Measurements from ENCODE around the gene FIBCD1. TPM values are rescaled to one million over a fixed set of nuclear protein-coding genes. Genes with fewer than 3 reads are reported as not detected.

Gene FIBCD1
- total RNA-seq, 1 donor from 2014 or later = not detected

DNA sequence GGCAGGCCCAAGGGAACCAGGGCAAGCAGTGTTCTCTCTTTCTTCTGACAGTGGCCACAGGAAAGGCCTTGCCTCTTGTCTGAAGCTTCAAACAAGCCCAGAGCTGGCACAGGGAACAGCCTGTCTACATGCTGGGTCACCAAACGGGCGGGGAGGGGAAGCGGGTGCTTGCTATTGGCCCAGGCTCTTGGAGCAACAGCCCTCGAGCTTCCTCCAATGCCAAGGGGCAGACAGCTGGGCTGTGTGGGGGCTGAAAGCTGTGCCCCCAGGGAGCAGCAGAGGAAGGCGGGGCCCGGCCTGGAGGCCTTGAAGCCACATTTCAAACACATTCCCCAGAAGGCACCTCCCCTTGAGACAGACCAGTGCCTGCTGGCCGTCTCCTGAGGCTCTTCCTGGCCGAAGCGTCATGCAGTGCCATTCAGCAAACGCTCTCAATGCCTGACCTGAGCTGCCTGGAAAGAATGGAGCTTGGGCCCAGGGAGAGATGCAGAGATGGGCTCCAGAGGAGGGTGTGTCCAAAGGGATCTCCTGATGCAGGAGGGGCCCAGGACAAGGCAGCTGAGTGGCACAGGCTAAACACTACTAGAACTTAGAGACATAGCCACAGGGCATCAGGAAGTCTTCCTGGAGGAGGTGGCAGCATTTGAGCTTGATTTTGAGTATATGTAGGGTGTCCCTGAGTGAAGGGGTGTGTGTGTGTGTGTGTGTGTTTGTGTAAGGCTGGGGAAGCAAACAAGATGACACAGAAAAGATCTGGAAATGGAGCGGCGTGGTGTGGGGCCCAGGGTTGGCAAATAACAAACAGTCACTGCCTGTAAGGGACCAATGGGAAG is 2.5 kb downstream of the FIBCD1 start:
- peak; percentile 66 for DNase-seq

DNA sequence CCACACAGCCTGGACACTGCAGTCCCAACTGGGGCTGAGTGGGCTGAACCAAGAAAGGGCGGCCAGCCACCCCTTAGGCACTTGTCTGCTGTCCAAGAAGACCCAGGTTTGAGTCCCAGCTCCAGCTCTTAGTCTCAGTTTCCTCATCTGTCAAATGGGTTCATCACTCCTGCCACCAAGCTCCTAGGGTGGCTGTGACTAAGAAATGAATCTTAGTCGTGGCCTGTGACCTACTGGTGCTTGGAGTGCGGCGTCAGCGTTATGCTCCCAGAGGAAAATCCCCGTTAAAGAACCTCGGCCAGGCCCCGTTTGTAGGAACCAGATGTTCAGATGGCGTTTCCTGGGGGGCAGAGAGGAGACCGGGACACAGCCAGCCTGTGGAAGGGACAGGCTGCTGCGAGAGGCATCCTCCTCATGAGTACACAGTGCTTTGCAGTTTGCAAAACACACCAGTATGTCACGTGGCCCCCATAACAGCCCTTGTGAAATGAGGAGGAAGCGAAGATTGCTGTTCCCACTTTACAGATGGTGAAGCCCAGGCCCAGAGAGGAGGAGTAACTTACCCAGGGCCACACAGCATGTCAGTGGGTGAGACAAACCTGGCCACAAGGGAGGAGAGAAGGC is 3.3 kb downstream of the FIBCD1 start:
- DNase-seq = no peak

DNA sequence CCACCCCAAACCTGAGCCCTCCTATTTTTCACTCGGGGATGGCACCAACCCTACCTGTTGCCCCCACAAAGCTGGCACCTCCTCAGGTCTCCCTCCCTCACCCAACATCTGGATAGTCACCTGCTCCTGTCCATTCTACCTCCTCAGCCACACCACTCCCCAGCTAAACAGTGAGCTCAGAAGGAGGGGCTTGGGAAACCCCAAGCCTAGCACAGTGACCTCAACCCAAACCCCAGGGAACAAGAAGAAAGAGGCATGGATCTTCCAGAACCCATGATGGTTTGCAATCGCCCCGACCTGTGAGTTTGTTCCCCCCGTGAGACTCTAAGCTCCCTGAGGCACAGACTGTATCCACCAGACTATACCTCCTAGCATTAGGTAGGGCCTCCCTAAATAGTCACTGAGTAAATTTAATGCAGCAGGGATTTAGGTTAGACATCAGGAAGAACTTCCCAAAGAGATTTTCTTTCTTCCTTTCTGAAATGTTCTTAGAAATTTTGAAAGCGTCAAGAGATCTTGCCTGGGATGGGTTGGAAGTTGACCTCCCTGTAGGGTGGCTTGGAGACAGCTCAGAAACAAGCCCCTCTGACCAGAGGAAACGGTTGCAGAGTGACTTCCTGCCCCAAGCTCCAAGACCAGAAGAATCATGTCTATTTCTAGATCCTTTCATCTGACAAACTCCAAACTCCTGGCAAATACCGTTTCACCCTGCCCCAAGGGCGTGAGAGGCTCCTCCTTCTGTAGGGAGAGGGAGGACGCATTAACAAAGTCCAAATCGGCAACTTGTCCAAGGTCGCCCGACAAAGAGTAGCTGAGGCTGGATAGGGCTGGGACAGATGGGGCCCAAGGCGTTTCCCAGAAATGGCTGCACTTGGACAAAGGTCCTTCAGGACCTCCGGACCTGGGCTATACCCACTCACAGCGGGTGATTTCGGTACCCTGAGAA is 4.1 kb downstream of the FIBCD1 start:
- DNase-seq = no peak

DNA sequence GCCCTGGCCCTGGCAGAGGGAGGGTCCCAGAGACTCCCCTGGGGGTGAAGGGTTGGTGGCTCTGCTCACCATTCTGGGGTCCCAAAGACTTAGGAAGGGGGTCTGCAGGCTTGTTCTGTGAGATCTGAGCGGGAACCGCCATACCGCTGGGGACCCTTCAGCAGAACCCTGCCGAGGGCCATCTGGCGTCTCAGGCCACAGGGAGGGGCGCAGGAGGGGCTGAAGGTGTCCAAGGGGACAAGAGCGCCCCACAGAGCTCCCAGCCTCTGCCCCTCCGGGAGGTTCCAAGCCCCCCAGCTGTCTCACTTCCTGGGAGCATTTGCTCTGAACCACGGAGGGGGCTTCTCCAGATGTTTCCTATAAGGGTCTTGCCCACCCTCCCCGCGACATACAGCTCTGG is 4.8 kb downstream of the FIBCD1 start:
- DNase-seq = no peak

DNA sequence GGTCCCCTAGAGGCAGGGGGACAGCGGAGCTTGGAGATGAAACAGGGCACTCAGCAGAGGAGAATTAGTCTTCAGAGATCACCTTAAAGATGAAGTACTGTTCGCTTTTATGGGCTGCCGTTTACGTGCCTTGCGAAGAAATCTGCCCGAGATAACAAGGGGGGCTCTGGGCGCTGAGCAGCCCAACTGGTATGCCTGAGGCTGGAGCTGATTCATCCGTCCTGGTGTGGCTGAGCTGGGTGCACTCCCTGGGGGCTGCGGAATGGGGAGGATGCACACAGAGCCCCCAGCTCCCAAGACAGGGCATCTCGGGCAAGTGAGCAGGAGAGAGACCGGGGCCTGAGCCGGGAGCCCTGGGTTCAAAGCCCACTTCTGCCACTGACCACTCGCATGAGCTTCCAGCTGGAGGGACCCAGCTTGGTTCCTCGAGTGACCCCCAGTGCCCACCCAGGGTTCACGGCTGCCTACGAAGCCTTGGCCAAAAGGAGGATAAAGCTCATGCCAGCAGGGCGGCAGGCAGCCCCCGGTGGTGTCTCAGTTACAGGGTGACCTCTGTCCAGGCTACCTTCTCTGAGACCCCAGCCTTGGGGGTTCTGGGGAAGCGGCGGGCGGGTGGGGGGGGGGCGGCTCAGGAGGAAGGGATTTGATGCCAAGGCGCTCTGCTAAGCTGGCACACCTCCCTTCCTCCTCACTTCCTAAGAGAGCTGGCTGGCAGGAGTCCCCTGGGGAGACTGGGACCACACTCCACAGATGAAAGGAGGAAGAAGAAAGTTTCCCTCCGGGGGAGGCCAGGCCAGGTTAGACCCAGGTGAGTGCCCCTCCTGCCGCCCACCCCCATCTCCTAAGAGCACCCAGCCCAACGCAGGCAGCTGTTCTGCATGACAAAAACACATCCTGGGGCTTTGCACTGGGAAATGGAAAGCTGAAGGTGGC is 5.7 kb downstream of the FIBCD1 start:
- no peak for DNase-seq

DNA sequence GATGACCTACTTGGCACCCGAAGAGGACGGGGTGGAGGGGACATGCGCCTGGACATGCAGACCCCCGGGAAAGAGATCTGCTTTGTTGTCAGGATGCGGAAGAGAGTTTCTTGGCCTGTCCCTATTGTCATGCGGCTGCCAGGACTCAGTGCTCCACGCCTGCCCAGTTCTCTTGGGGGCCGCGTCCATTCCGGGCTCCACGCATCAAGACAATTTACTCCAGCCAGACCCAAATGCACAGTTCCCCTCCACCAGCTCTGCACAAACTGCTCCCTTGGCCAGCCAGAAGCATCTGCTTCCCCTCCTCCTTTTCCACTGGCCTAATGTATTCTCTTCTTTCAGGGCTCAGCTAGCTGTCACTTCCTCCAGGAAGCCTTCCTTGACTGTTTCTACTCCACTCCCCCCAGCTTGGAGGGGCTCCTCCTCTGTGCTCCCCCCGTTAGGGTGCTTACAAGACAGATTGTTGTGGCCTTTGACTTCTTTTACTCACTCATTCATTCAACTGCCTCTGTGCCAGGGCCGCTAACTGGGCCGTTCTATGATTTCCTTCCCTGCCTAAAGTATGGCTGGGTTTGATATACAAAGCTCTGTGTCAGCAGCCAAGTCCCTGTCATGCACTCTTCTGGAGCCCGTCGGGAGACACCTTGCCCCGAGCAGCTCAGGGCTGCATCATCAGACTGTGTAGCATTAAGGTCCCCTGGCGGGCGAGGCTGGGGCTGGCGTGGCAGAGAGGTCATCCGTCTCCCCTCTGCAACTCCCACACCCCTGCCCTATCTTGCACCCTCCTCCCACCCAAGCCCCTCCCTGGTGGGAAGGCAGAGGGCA is 6.6 kb downstream of the FIBCD1 start:
- peak; percentile 68 for DNase-seq

DNA sequence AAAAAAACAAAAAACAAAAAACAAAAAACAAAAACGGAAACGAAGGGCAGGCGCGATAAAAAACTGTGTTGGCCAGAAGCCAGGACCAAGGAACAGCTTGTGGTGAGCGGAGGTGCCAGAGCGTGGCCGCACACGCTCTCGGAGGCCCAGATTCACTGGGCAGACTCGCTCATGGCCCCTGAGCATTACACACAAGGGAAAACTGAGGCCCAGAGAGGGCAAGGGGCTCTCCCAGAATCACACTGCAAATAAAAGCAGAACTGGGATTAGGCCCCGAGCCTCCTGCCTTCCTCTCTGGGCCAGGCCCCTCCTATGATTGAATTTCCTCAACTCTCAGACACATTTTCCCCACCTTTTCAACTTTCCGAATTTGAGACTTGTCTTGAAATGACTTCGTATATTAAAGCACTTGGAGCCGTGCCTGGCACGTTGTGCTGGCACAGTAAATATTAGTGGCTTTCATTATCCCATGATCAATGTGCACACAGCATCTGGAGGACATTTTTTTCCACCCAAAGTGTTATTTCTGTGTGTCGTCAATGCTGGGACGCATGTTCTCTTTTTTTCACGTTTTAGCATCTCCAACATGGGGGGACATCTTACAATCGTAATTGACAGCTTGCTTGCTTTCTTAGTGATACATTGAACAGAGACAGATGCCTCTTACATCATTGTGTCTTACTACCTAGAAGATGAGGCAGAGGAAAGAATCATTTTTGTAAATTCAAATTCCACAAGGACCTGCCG is 7.4 kb downstream of the FIBCD1 start:
- peak; percentile 68 for DNase-seq

DNA sequence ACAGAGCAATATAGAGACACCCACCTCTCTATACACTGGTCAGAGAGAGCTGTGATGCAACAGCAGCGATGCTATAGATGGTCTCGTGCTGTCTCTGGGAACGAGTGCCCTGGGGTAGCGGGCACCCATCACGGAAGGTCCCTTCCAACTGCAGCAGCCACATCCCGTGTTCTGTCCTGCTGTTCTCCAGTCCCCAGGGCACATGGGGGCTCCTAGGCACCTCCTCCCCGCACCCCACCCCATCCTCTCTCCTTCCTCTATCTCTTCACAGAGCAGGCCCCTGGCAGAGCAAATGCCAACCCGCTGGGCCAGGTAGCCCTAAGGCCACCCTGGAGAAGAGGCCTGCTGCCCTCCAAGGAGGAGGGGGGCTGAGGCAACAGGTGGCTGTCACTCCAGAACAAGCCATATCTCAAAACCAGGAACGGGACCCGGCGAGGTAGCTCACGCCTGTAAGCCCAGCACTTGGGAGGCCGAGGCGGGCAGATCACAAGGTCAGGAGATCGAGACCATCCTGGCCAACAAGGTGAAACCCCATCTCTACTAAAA is 8.2 kb downstream of the FIBCD1 start:
- DNase-seq = no peak

DNA sequence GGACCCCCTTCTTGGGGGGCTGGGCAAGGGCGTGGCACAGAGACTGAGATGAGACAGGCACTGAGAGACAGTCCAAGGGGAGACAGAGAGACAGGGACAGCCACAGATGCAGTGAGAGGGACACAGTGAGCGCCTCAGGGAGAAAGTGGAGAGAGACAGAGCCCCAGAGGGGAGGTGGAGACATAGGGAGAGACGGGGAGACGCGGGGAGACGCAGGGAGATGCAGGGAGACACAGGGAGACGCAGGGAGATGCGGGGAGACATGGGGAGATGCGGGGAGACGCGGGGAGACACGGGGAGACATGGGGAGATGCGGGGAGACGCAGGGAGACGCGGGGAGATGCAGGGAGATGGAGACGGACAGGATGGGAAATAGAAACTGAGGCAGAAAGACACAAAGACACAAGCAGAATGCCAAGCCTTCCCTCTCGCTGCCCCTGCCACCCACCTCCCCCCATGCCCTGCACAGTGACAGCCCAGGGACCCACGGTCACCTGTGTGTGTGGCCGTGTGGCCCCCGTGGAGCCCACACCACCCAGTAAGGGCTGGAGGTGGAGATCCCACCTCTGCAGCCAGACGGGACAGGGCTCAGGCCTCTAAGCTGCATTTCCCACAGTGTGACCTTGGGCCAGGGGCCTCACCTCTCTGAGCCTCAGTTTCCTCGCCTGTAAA is 8.8 kb downstream of the FIBCD1 start:
- no peak for DNase-seq

DNA sequence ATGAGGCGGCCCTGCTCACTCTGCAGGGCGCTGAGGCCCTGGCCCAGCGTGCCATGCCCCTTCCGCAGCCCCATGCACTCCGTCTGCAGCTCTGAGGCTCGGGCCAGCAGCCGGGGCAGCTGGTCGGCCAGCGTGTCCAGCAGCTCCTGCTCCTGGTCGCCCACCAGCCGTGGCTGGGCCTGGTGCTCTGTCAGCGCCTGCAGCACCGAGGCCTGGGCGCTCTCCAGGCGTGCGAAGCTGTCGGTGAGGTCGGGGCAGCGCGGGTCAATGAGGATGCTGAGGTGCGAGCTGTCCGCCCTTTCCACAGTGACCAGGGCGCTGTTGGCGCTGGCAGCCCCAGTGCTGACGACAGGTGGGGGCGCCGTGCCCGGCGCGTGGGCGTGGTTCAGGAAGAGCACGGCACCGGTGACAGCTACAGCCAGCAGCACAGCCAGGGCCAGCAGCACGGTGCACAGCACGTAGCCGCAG is 9.4 kb downstream of the FIBCD1 start:
- DNase-seq = no peak

DNA sequence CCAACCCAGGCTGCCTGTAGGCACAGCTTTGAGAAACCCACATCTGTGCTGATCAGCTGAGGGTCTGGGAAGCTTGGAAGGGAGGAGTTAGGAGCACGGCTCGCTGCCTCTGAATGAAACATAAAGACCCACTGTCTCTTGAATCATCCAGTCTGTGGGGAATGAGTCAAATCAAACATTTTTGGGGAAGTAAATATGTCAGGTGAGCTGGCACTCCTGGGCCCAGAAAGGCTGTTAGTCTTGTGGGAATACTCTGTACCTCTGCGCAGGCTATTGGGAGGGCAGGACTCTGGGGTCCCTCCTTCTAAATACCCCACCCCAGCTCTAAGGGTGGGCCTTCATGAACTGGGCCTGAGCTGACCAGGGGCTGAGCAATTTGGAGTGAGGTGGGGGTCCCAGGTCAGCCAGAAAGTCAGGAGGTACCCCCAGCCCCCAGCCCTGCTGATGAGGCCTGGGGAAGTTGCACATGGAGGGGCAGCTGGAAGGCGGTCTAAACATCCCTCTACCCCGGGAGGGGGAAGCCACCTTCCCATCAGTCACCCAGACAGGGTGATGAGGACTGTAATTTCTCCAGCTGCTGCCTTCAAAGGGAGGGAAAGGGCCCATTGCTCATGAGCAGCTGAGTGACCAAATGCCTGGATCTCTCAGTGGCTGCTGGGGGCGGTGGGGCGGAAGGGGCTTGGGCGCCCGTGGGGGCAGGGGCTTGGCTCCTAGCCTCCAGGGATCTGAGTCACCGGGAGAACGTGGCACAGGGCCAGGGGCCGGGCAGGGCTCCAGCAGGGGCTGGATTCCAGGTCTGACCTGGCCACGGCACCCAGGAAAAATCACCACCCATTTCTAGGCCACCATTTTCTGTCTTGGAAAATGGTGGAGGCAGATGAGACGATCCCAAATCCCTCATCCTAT is 10.8 kb downstream of the FIBCD1 start:
- no peak for DNase-seq

DNA sequence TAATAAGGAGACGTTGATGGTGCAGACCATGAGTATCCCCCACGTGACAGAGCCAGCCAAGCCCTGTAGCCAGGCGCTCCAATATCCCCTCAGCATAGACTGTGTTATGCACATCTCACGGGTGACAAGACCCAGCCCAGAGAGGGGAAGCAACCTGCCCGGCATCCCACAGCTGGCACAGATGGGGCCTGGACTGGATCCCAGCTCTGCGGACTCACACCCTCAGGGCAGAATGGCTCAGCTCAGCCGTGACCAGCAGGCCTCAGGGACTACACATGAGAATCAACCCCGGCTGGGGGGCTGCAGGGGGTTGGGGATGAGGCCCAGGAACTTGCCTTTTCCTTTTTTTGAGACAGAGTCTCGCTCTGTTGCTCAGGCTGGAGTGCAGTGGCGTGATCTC is 11.7 kb downstream of the FIBCD1 start:
- no peak for DNase-seq

DNA sequence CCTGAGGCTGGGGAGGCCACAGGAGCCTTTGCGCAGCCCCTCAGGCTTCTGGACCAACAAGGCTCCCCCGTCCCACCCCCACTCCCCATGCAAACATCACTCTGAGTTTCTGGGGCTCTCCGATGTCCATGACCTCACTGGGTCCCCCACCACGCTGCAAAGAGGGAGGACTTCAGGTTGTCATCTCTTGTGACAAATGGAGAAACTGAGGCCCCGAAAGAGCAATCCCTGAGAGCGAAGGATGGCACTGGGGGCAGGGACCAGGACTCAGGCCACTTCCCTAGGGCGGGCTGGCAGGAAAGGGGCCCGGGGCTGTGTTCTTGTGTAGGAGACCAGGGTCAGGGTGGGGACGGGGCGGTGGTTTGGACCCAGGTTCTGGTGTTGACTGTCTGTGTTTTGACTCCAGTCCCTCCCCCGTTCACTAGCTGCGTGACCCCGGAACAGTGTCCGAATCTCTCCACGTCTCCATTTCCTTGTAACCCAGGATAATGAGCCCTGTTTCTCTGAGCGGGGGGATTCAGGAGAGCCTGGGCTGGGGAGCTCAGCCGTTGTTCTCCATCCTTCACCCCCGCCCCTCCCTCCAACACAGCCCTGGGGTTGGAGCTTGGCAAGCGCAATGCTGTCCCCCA is 13.9 kb downstream of the FIBCD1 start:
- no peak for DNase-seq

DNA sequence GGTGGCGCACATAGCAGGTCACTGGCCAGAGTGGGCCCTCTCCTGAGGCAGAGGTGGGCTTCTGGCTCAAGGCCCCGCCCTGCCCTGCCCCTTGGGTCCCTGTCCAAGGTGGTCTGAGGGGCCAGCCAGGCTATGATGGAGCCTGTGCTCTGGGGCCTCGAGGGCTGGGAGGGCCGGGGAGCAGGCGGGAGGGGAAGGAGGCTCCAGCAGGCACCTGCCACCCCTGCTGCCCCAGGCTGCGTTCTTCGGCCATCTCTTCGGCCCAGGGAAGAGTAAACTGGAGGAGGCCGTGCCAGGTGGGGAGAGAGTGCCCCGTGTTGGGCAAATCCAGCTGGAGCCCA is 14.6 kb downstream of the FIBCD1 start:
- DNase-seq = no peak

DNA sequence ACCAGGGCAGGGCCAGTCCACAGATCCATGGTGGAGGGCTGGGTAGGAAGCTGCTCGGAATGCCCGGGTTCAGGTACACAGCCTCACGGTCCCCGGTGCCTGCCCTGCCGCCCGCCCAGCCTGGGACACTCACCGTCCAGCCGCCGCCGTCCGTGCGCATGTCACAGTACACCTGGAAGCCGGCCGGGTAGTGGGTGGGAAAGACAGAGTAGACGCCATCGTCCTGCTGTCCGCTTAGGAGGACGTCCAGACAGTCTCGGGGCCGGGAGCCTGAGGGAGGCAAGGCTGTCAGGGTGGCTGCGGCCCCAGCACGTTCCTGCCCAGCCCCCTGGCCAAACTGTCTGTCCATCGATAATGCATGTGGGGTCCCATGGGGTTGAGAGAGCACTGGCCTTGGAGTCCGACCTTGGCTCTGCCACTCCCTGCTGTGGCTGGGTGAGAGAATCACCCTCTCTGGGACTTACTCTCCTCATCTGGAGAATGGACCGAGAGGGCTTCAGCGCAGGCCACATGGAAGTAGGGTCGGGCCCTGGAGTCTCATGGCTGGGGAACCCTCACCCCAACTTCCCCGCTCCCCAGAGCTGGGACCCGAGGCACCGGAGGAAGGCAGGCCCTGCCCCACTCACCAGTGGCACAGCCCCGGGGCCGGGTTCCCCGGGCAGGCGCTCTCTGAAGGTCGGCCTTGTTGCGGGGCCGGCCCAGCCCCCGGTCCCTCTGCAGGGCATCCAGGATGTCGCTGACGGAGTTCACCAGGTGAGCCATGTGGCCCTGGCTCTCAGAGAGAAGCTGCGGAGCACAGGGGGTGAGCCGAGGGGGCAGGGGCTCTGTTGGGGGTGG is 15.2 kb downstream of the FIBCD1 start:
- no peak for DNase-seq

DNA sequence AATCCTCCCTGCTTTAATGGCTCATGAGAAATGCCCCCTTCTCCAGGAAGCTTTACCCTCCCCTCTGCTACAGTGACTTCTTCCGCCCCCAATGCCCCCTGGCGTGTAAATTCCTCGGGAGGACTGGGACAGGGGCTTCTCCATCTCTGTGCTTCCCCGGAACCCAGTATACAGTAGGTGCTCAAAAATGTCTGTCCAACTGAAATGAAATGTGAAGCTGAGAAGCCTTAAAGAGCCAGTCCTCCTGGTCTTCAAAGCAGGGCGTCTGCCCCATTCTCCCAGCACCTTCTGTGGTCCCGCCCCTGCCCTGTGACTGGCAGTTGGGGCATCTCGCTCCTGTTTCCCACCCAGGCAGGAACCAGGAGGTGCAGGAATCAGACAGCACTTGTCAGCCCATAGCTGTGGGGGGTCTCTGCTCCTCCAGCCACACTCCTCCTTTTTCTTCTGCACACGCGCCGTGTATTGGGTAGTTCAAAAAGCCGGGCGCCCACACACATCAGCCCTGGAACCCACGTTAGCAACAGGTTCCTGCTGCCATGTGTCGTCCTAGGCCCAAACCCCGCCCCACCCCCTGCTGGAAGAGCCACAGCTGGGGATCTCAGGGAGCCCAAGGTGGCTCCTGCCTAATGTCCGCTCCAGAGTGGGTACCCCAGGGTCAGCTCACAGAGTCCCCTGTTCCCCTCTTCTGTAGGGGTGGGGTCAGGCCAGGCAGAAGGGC is 16.0 kb downstream of the FIBCD1 start:
- no peak for DNase-seq

Data from tongue (tissue), 2 donors.